GM19043 (cell line): Measurements from ENCODE around the gene ROCK2.
A peak's percentile ranks its signal among the peaks of the same experiment; 100 is the strongest.

Experiments
- ATAC-seq: cut with Tn5 transposase; IDR thresholded peaks from one replicate; pipeline ENCODE4 v1.9.1; 2021; ENCODE audit warnings: low read depth; ENCODE audit not compliant: unreplicated experiment

ROCK2 gene

GRCh38 chr2:11344342-11344955, at the start of gene ROCK2:
TSS of gene ROCK2 (minus strand) at chr2:11344636. CDS start at chr2:11344136, 500 bp downstream.
- ATAC-seq = peak; percentile 58

- no peak for ATAC-seq
Observed at GRCh38 chr2:11393711-11394236, 49.3 kb upstream of the ROCK2 start.

GRCh38 chr2:11391942-11392266, 47.5 kb upstream of the ROCK2 start:
- ATAC-seq = no peak

GRCh38 chr2:11390399-11390658, 45.9 kb upstream of the ROCK2 start:
- no peak for ATAC-seq

- no peak for ATAC-seq
Observed at GRCh38 chr2:11389551-11390398, 45.3 kb upstream of the ROCK2 start.

GRCh38 chr2:11389052-11389420, 44.6 kb upstream of the ROCK2 start:
- ATAC-seq = no peak

GRCh38 chr2:11388262-11389051, 44.0 kb upstream of the ROCK2 start:
- ATAC-seq = no peak

- no peak for ATAC-seq
Observed at GRCh38 chr2:11387843-11388242, 43.4 kb upstream of the ROCK2 start.

- no peak for ATAC-seq
Observed at GRCh38 chr2:11387100-11387390, 42.6 kb upstream of the ROCK2 start.

GRCh38 chr2:11385847-11386246, 41.4 kb upstream of the ROCK2 start:
- no peak for ATAC-seq

GRCh38 chr2:11385216-11385615, 40.8 kb upstream of the ROCK2 start:
- ATAC-seq = no peak

GRCh38 chr2:11379558-11379957, 35.1 kb upstream of the ROCK2 start:
- ATAC-seq = no peak

- peak; percentile 85 for ATAC-seq
Observed at GRCh38 chr2:11377928-11378545, 33.6 kb upstream of the ROCK2 start.

GRCh38 chr2:11376071-11376470, 31.6 kb upstream of the ROCK2 start:
- no peak for ATAC-seq

- no peak for ATAC-seq
Observed at GRCh38 chr2:11375689-11376027, 31.2 kb upstream of the ROCK2 start.

GRCh38 chr2:11375025-11375688, 30.7 kb upstream of the ROCK2 start:
- ATAC-seq = no peak

GRCh38 chr2:11373096-11373495, 28.7 kb upstream of the ROCK2 start:
- no peak for ATAC-seq

GRCh38 chr2:11371092-11371937, 26.9 kb upstream of the ROCK2 start:
- no peak for ATAC-seq

- no peak for ATAC-seq
Observed at GRCh38 chr2:11370377-11371091, 26.1 kb upstream of the ROCK2 start.
